ENCODE results near the gene MDN1.

MDN1 gene

DNA sequence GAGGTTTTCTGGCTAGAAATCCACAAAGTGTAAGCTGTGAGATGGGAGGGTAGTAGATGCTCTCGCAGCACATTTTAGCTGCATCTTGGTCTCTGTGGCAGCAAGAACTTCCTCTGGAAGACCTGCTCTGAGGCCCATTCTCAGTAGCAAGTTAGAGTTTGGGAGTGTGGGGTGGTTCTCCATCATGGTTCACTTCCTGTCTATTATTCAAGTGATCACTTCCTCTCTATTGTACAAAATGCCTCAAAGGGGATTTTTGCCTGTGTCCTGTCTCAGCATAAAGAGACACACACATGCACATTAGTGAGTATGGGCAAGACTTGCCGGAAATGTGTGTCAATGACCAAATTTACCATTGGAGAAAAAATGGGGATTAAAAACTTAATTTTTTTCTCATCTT lies 223.5 kb downstream of the MDN1 start:
- no peak for DNase-seq

All from SW 1271 (cell line).